WTC11 (cell line): Measurements from ENCODE around the gene CYGB. TPM values are rescaled to one million over a fixed set of nuclear protein-coding genes. Genes with fewer than 3 reads are reported as not detected.

Experiments
- ATAC-seq: fragments of 200-7000 bp; cut with Tn5 transposase; 2 replicates; pipeline ENCODE4 v1.10.0; 2021; ENCODE audit warnings: mild to moderate bottlenecking, moderate library complexity
- CTCF ChIA-PET: fragments of 300-600 bp; sonication (Branson Sonifier 250); formaldehyde crosslinking; loops from one replicate; lab custom pipeline; 2021; ENCODE audit warnings: antibody characterized with exemption; lab: Charles Lee
- POLR2A ChIA-PET: fragments of 350-600 bp; sonication (Branson Sonifier 250); formaldehyde crosslinking; loops from one replicate; lab custom pipeline; 2021; ENCODE audit warnings: antibody characterized with exemption; lab: Charles Lee
- DNase-seq: peaks from one replicate; pipeline ENCODE4 v3.0.0; 2021; ENCODE audit warnings: low spot score
- H3K27ac Mint-ChIP-seq: 2 replicates; pipeline ENCODE4 v1.8.0; 2021; ENCODE audit warnings: mixed read lengths
- H3K27me3 Mint-ChIP-seq: 2 replicates; pipeline ENCODE4 v1.8.0; 2021; ENCODE audit warnings: low read depth, mild to moderate bottlenecking, moderate library complexity, mixed read lengths
- H3K36me3 Mint-ChIP-seq: 2 replicates; pipeline ENCODE4 v1.8.0; 2021; ENCODE audit warnings: mixed read lengths
- H3K4me1 Mint-ChIP-seq: 2 replicates; pipeline ENCODE4 v1.8.0; 2022; ENCODE audit warnings: mixed read lengths
- H3K4me3 Mint-ChIP-seq: 2 replicates; pipeline ENCODE4 v1.8.0; 2021; ENCODE audit warnings: mild to moderate bottlenecking, moderate library complexity, mixed read lengths
- H3K9me3 Mint-ChIP-seq: 2 replicates; pipeline ENCODE4 v1.8.0; 2021; ENCODE audit warnings: mixed read lengths
- E2F1 ChIP-seq: sonication (generic); formaldehyde crosslinking; IDR thresholded peaks from 2 replicates; pipeline ENCODE4 v1.8.0; 2022; ENCODE audit warnings: mild to moderate bottlenecking, missing genetic modification reagents
- ERG ChIP-seq: fragments of 250-450 bp; sonication (Bioruptor Pico); IDR thresholded peaks from 2 replicates; pipeline ENCODE4 v1.8.0; 2021; ENCODE audit warnings: mild to moderate bottlenecking
- ETV6 ChIP-seq: sonication (generic); formaldehyde crosslinking; IDR thresholded peaks from 2 replicates; pipeline ENCODE4 v1.8.1; 2022; ENCODE audit warnings: mild to moderate bottlenecking, missing genetic modification reagents
- FOXP1 ChIP-seq: sonication (generic); formaldehyde crosslinking; IDR thresholded peaks from 2 replicates; pipeline ENCODE4 v1.8.0; 2022; ENCODE audit warnings: missing genetic modification reagents, mild to moderate bottlenecking, moderate library complexity, borderline replicate concordance
- HMGXB4 ChIP-seq: sonication (generic); formaldehyde crosslinking; IDR thresholded peaks from 2 replicates; pipeline ENCODE4 v1.8.1; 2023; ENCODE audit warnings: mild to moderate bottlenecking, moderate library complexity, missing genetic modification reagents
- SMAD4 ChIP-seq: sonication (generic); formaldehyde crosslinking; IDR thresholded peaks from 2 replicates; pipeline ENCODE4 v1.8.0; 2022; ENCODE audit warnings: mild to moderate bottlenecking, missing genetic modification reagents
- TP53 ChIP-seq: sonication (generic); formaldehyde crosslinking; IDR thresholded peaks from 2 replicates; pipeline ENCODE4 v1.8.1; 2023; ENCODE audit warnings: mild to moderate bottlenecking, missing genetic modification reagents
- USF2 ChIP-seq: sonication (generic); formaldehyde crosslinking; IDR thresholded peaks from 2 replicates; pipeline ENCODE4 v1.8.1; 2023; ENCODE audit warnings: mild to moderate bottlenecking, missing genetic modification reagents, moderate library complexity
- ZMAT4 ChIP-seq: fragments of 250-450 bp; sonication (Bioruptor Pico); IDR thresholded peaks from 2 replicates; pipeline ENCODE4 v1.9.0; 2021; ENCODE audit warnings: mild to moderate bottlenecking
- ZNF138 ChIP-seq: sonication (generic); formaldehyde crosslinking; conservative IDR thresholded peaks from 2 replicates; pipeline ENCODE4 v1.8.1; 2022; ENCODE audit warnings: mild to moderate bottlenecking, moderate library complexity, missing genetic modification reagents
- ZNF263 ChIP-seq: sonication (generic); formaldehyde crosslinking; IDR thresholded peaks from 2 replicates; pipeline ENCODE4 v1.8.1; 2022; ENCODE audit warnings: low read depth, mild to moderate bottlenecking, moderate library complexity, missing genetic modification reagents
- ZNF281 ChIP-seq: sonication (generic); formaldehyde crosslinking; IDR thresholded peaks from 2 replicates; pipeline ENCODE4 v1.8.0; 2023; ENCODE audit warnings: mild to moderate bottlenecking, missing genetic modification reagents
- ZNF317 ChIP-seq: sonication (generic); formaldehyde crosslinking; IDR thresholded peaks from 2 replicates; pipeline ENCODE4 v1.8.1; 2023; ENCODE audit warnings: low read depth, mild to moderate bottlenecking, moderate library complexity, missing genetic modification reagents, borderline replicate concordance
- ZNF396 ChIP-seq: fragments of 250-450 bp; sonication (Bioruptor Pico); IDR thresholded peaks from 2 replicates; pipeline ENCODE4 v1.8.0; 2021; ENCODE audit warnings: mild to moderate bottlenecking, moderate library complexity, borderline replicate concordance
- ZNF425 ChIP-seq: fragments of 250-450 bp; sonication (Bioruptor Pico); conservative IDR thresholded peaks from 2 replicates; pipeline ENCODE4 v1.9.0; 2021; ENCODE audit warnings: mild to moderate bottlenecking
- total RNA-seq: library from RNA; stranded (reverse); gene quantifications from 3 replicates; pipeline ENCODE4 v1.2.3, GENCODE V29; 2021
- TF ChIP-seq, protein P1 (sequence below): fragments of 250-450 bp; sonication (Bioruptor Pico); IDR thresholded peaks from 2 replicates; pipeline ENCODE4 v1.9.0; 2021; ENCODE audit warnings: moderate library complexity, mild to moderate bottlenecking, inconsistent platforms, borderline replicate concordance
- TF ChIP-seq, protein P2 (sequence below): fragments of 250-450 bp; sonication (Bioruptor Pico); IDR thresholded peaks from 2 replicates; pipeline ENCODE4 v1.9.0; 2021; ENCODE audit warnings: mild to moderate bottlenecking

Gene CYGB
- total RNA-seq, 1 experiment from 2014 or later = 3.6 TPM

DNA sequence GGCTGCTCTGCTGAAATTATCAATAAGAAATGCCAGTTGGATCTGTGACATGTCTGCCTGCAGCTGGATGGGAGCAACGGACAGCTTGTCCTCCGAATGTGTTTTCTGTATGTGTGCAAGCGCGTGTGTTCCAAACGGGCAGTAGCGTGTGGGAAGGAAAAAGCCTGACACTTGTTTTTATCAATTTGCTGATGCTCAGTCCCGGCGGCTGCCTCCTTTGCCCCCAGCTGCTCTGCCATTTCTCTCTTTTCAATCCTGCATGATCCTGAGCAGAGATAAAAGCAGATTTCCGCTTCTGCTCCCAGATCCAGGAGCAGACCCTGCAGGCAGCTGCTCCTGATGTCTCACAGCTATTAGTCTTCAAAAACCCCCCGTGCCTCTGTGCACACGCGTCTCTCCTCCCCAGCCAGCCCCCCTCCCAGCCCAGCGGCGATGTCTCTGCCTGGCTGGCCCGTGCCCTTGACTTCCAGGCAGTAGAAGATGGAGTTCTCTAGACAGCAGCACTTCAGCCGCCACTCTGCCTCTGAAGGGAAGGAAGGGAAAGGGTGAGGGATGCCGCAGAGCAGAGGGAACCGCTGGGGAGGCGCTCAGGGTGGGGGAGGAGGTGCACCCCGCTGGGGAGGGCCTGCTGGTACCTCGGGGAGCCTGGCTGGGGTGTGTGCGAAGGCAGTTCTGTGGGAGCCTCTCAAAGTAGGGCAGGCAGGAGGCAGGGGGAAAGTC is 6.5 kb upstream of the CYGB start (continued):
- TF ChIP-seq ZNF425 = no peak
- TF ChIP-seq TP53 (CRISPR knock-in tag) = no peak

GRCh38 chr17:76543482-76543825 is 5.9 kb upstream of the CYGB start:
- no peaks in the 10 kb centered on the region; the same call in 1 of the 2 replicates for H3K36me3 Mint-ChIP-seq
- 0 out of 2 replicates have a peak, but pooled peaks have one; percentile 31 for TF ChIP-seq ETV6 (CRISPR knock-in tag)
- no peak for TF ChIP-seq FOXP1
- no peak for TF ChIP-seq HMGXB4 (CRISPR knock-in tag)
- TF ChIP-seq ZMAT4 (CRISPR knock-in tag) = no peak
- no peak overlapping the region for H3K27ac Mint-ChIP-seq
- no peak for ATAC-seq
- H3K4me1 Mint-ChIP-seq = peaks cover 40% of the 10 kb centered on the region
- H3K27me3 Mint-ChIP-seq = peaks cover 22% of the 10 kb centered on the region
- DNase-seq = no peak
- no peaks in the 10 kb centered on the region for H3K9me3 Mint-ChIP-seq
- H3K4me3 Mint-ChIP-seq = no peak overlapping the region
- ChIA-PET POLR2A (interaction anchor here (0.6 to 1.4 kb wide), 2 partner anchors 15 to 45 kb away, joined by 3 to 4 read pairs; no protein-coding TSS in a partner anchor), CTCF (interaction anchor here (0.9 to 5.4 kb wide), 9 partner anchors 9 to 165 kb away, joined by 3 to 81 read pairs (median 4); no protein-coding TSS in a partner anchor)

DNA sequence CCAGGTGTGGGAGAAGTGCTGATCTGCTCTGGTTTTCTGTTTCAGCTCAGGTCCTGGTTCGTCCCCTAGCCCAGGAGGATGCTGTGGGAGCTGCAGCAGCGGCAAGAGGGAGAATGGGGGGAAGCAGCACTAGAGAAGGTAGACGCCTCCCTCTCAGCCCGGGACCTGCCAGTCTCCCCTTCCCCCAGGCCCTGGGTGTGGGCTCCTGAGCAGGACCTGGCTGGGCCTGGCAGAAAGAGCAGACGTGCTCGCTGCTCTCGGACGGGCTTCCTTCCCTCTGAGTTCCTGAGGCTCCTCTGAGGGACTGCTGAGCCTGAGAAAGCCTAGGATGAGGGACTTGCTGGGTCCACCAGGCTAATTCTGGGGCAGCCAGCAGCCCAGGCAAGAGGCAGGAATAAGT is 5.5 kb upstream of the CYGB start:
- Mint-ChIP-seq H3K27me3 (peaks cover 25% of the 10 kb centered on the region), H3K4me3 (no peak overlapping the region), H3K9me3 (no peaks in the 10 kb centered on the region), H3K36me3 (no peaks in the 10 kb centered on the region; the same call in 1 of the 2 replicates), H3K4me1 (peaks cover 40% of the 10 kb centered on the region), H3K27ac (no peak overlapping the region)
- ChIA-PET CTCF (interaction anchor here (0.9 to 5.4 kb wide), 8 partner anchors 10 to 166 kb away, joined by 3 to 81 read pairs (median 7); no protein-coding TSS in a partner anchor), POLR2A (no interaction called here)
- DNase-seq = no peak
- no peak for ATAC-seq
- TF ChIP-seq ZNF396 (CRISPR knock-in tag) (no peak), USF2 (no peak), ZNF263 (CRISPR knock-in tag) (no peak), ZNF317 (CRISPR knock-in tag) (no peak), SMAD4 (CRISPR knock-in tag) (no peak), E2F1 (CRISPR knock-in tag) (no peak), ZNF281 (CRISPR knock-in tag) (no peak), ZNF138 (CRISPR knock-in tag) (no peak), ERG (no peak)
- TF ChIP-seq, protein P1, sequence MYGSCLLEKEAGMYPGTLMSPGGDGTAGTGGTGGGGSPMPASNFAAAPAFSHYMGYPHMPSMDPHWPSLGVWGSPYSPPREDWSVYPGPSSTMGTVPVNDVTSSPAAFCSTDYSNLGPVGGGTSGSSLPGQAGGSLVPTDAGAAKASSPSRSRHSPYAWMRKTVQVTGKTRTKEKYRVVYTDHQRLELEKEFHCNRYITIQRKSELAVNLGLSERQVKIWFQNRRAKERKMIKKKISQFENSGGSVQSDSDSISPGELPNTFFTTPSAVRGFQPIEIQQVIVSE = no peak
- TF ChIP-seq, protein P2, sequence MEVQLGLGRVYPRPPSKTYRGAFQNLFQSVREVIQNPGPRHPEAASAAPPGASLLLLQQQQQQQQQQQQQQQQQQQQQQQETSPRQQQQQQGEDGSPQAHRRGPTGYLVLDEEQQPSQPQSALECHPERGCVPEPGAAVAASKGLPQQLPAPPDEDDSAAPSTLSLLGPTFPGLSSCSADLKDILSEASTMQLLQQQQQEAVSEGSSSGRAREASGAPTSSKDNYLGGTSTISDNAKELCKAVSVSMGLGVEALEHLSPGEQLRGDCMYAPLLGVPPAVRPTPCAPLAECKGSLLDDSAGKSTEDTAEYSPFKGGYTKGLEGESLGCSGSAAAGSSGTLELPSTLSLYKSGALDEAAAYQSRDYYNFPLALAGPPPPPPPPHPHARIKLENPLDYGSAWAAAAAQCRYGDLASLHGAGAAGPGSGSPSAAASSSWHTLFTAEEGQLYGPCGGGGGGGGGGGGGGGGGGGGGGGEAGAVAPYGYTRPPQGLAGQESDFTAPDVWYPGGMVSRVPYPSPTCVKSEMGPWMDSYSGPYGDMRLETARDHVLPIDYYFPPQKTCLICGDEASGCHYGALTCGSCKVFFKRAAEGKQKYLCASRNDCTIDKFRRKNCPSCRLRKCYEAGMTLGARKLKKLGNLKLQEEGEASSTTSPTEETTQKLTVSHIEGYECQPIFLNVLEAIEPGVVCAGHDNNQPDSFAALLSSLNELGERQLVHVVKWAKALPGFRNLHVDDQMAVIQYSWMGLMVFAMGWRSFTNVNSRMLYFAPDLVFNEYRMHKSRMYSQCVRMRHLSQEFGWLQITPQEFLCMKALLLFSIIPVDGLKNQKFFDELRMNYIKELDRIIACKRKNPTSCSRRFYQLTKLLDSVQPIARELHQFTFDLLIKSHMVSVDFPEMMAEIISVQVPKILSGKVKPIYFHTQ = no peak
